GM20000 (cell line): ENCODE measurements around the gene ALOX15B.
"Not testable (repeated sequence)": the region's sequence is repeated elsewhere in the genome, so short reads cannot be mapped to it uniquely, and the experiment has no call there.

Experiments
- DNase-seq: peaks from one replicate; pipeline ENCODE4 v3.0.0; 2012; ENCODE audit warnings: low spot score
- CTCF ChIP-seq: IDR thresholded peaks from 2 replicates; pipeline ENCODE4 v1.5.1; 2012; ENCODE audit warnings: mild to moderate bottlenecking, control low read depth; ENCODE audit errors: extremely low read depth, missing control alignments

Gene ALOX15B

GRCh38 chr17:8019665-8020650, 18.9 kb upstream of the ALOX15B start:
- no peak for DNase-seq
- no peak for TF ChIP-seq CTCF

DNA sequence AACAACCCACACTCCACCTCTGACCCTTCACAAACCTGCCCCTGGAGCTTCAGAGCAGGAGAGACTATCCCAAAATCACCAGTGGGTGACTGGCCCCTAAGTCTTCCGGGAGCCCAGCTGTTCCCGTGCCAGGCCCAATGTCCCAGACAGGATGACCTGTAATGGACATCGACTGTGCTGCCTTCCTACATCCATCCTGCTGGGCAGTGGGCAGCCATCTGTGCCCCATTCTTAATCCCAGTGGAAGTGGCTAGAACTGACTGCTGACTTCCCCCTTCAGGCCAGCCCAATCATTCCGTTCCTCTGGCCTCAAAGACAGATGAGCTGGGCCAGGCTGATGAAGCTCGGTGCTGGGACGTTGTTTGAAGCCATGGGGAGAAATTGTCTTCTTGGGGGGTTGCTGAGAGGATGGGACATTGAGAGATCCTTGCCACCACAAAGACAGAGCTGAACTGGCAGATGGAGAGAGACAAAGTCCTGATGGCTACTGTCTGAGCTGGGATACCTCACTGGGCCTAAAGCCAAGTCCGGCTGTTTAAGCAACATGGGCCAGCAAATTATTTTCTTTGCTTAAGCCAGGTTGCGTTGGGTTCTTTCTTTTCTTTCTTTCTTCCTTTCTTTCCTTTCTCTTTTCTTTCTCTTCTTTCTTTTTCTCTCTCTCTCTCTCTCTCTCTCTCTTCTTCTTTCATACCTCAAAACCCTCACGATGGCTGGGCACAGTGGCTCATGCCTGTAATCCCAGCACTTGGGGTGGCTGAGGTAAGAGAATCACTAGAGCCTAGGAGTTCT, 17.9 kb upstream of the ALOX15B start:
- DNase-seq = no peak
- TF ChIP-seq CTCF = no peak

GRCh38 chr17:8021565-8022359, 17.1 kb upstream of the ALOX15B start:
- no peak for DNase-seq

DNA sequence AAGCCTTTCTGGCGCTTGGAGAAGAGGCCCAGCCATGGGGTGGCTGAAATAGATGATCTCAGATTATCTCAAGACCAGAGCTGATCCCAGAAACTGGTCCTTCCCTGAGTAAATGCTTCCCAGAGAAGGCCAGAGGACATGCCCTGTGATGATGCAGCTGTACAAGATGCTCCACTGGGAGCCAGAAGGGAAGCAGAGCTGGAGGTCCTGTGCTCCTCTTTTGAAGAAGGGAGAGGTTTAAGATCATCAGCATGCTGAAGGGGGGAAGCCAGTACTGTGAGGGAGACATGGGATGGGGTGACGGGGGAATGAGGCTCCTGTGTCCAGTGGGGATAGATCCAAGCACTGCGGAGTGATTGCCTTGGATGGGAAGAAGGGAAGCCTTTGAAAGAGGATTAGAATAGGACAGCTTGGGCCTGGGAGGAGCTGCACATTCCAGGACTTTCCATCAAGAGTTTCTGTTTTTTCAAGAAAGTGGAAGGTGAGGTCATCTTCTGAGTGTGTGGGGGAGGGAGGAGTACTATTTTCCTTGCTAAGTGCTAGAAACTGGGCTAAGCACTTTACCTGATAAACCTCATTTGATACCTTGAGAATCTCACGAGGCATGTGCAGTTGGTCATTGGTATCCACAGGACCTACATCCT, 16.4 kb upstream of the ALOX15B start:
- TF ChIP-seq CTCF = no peak

More at GRCh38 chr17:8021565-8022359, 17.1 kb upstream of the ALOX15B start:
- TF ChIP-seq CTCF = no peak

DNA sequence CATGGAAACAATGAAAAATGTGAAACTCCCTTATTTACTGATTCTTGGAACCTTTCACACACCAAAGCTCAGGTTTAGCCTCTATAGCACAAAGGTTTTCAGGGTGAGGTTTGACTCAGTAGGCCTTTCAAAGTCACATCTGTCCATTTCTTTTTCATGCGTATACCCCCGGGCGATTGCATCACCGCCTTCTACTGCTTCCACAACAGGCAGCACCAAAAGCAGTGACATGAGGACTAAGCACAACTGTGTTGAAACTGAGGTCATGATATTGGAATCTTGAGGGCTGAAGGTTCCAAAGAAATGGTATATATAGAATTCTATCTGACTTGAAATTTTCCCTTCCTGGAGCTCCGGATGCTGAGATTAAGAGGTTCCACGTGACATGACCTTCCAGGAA, 14.7 kb upstream of the ALOX15B start:
- DNase-seq = not testable (repeated sequence)

More for the DNA sequence above, 16.4 kb upstream of the ALOX15B start:
- DNase-seq = no peak

DNA sequence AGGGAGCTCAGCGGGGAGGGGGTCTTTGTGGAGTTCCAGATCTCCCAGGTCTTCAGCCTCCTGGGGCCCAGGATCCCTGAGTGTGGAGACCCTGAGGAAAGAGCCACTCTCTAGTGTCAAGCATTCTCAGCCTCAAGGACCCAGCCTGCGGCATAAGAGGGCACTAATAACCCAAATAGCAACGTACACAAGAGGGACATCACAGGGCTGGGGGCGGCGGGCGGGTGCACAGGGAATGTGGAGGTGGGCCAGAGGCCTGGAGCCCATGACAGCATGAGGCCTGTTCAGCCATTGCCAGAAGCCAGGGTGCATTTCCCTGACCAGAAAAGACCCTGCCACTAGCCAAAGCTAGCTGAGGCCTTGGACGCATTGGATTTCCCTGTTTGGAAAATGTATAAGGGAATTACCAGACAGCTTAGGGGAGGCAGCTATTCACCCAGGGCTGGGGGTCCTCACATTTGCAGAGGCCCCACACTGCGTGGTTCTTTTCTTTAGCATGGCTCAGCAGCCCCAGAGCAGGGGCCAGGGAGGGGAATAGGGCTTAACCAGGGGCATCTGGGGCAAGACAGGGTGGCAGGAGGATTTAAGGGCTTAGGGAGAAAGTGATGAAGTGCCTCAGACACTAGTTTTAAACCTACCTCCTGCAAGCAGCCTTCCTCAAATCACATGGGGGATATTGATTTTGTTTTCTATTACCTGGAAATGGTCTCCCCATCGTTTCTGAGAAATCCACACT, 13.5 kb upstream of the ALOX15B start:
- DNase-seq = no peak
- no peak for TF ChIP-seq CTCF
